NK-92 treated with Interleukin-12 subunit alpha and Interleukin-12 subunit beta, amount 100 ng/mL, for 24 hours (cell line): ENCODE results near the gene KLF4.

Source experiments
- DNase-seq: peaks from one replicate; lab custom pipeline; 2025; lab: John Stamatoyannopoulos, UW

Gene KLF4

DNA sequence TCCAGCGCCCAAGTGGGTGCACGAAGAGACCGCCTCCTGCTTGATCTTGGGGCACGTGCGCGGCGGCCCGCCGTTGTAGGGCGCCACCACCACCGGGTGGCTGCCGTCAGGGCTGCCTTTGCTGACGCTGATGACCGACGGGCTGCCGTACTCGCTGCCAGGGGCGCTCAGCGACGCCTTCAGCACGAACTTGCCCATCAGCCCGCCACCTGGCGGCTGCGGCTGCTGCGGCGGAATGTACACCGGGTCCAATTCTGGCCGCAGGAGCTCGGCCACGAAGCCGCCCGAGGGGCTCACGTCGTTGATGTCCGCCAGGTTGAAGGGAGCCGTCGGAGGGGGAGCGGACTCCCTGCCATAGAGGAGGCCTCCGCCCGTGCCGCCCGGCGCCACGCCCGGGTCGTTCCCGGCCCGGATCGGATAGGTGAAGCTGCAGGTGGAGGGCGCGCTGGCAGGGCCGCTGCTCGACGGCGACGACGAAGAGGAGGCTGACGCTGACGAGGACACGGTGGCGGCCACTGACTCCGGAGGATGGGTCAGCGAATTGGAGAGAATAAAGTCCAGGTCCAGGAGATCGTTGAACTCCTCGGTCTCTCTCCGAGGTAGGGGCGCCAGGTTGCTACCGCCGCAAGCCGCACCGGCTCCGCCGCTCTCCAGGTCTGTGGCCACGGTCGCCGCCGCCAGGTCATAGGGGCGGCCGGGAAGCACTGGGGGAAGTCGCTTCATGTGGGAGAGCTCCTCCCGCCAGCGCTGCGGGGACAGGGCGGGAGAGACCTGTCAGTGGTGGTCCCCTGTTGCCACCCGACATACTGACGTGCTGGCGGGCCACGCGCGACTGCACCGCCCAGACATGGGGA, 1.8 kb downstream of the KLF4 start:
- no peak for DNase-seq

GRCh38 chr9:107486674-107487520, 2.7 kb downstream of the KLF4 start:
- DNase-seq, result no peak

GRCh38 chr9:107485458-107486043, 4.0 kb downstream of the KLF4 start:
- no peak for DNase-seq

DNA sequence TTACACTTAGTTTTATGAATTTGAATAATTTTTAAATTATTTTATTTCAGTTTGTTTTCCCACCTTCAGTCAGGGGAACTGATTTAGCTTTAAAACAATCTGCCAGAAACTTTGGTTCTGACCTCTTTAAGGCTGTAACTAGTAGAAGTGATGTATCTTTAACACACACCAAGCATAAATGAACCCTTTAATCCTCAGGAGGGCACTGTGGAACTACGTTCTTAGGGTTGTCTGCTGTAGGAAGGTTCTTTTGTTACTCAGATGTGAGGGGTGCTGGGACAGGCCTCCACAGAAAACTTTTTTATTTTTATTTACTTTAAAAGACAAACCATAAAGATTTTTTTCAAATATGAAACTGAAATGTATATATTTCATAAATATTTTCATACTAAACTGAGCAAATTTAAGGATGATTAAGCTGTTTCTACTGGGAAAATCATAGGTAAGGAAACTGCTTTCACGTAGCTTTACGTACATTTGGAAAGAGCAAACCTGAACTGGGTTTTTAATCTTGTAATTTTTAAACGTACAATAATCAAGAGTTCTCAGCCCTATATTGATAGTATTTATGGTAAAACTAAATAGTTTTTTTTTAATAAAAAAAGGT, 5.3 kb downstream of the KLF4 start:
- no peak for DNase-seq

- no peak for DNase-seq
These were observed 5.9 kb downstream of the KLF4 start for GRCh38 chr9:107483666-107484065.

GRCh38 chr9:107481035-107481434, 8.5 kb downstream of the KLF4 start:
- DNase-seq, result no peak

GRCh38 chr9:107480386-107480789, 9.2 kb downstream of the KLF4 start:
- DNase-seq, result no peak

DNA sequence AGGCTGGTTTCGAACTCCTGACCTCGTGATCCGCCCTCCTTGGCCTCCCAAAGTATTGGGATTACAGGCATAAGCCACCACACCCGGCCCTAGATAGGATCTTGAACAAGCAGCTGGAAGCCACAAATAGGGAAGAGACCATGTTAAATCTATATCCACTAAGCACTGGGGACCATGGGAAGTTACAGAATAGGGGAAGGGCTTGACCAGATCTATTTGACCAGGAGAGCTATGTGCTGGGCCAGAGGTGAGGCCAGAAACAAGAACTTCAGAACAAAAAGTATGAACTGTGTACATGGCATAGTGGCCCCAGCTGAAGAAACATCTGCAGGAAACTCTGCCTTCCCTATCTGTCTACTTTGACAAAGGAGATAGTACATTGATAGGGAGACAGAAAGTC, 10.8 kb downstream of the KLF4 start:
- no peak for DNase-seq

GRCh38 chr9:107474124-107474523, 15.4 kb downstream of the KLF4 start:
- DNase-seq, result no peak

GRCh38 chr9:107472581-107473340, 16.8 kb downstream of the KLF4 start:
- no peak for DNase-seq

- DNase-seq, result no peak
These were observed 18.0 kb downstream of the KLF4 start for GRCh38 chr9:107471552-107471951.

DNA sequence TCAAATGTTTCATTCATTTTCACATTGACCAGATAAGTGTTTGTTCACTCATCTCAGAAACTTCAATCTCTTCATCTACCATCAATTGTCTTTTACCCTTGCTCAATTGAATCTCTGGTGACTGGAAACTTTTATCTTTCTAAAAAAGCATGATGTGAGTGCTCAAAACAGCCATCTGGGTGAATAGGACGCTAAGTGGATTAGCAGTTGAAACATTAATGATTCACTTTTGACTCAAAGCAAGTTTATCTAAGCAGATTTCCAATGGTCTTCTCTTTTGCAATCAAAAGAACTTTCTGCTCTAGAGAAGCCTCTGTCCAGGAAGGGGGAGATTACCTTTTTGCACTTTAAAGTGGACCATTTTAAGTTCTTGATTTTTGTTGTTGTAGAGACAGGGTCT, 22.2 kb downstream of the KLF4 start:
- DNase-seq, result no peak

GRCh38 chr9:107466826-107467225, 22.7 kb downstream of the KLF4 start:
- no peak for DNase-seq

GRCh38 chr9:107465467-107466451, 23.8 kb downstream of the KLF4 start:
- no peak for DNase-seq

GRCh38 chr9:107464516-107464915, 25.1 kb downstream of the KLF4 start:
- no peak for DNase-seq

DNA sequence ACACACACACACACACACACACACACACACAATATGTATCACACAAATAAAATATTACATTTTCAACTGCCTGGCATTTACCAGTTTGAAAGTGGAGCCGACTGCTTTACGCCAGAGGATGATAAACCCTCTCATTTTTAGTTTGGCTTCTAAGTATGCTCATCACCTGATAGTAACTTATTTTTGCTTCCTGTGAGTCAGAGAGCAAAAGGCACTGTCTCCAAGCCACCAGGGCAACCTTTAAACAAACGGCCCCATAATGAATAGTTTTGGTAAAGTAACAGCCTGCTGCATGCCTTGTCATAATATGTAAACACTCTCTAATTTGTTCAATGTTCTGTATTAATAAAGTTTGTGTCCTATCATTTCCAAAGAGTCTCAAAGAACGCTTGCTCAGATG, 26.9 kb downstream of the KLF4 start:
- DNase-seq, result no peak

DNA sequence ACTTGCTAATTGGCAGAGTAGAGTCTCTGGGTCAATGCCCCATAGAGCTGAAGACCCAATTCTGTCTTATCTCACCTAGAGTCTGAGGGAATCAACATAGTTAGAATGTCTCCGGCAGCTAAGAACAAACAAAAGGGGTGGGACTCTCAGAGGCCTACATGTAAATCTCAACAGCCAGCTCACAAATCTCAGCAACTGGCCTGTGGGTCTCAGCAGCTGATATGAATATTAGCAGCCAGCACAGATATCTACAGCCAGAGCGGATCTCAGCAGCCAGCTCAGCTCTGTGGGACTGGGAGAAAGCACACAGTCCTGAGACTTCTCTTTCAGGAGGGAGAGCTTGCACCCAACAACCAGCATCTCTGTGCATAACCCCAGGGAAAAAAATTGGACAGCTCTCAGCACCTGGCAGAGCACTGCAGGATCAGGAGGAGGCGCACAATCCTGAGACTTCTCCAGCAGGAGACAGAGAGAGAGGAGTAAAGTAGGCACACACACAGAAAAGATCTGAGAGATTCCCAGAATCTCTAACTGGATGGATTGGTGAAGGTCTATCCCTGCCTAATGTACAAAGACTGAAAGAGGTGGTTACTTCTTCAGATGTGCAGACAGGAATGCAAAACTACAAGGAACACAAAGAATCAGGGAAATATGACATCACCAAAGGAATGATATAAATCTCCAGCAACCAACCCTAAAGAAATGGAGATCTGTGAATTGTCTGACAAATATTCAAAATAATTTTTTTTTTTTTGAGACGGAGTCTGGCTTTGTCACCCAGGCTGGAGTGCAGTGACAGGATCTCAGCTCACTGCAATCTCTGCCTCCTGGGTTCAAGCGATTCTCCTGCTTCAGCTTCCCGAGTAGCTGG, 29.2 kb downstream of the KLF4 start:
- DNase-seq, result no peak

GRCh38 chr9:107455425-107456135, 34.0 kb downstream of the KLF4 start:
- DNase-seq, result no peak

DNA sequence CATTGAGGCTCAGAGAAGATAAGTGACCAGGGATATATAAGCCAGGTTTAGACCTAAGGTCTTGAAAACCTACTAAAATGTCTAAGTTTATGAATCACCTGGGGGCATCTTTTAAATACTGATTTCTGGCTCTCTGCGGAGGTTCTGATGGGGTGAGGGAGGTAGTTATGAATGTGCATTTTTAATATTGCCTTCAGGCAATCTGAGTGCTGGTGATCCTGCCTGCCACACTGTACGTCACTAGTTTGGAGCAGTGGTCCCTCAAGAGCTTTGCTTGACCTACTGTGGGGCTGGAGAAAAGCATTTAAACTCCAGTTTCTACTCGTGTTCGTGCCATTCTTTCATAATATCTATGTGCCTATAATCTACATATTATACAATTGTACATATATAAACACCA, 36.1 kb downstream of the KLF4 start:
- no peak for DNase-seq
